HEK293 (cell line): ENCODE results near the gene MMP15.

Experiments
- CTCF ChIA-PET: fragments of 350-600 bp; formaldehyde crosslinking; extraction: SDS; loops from one replicate; lab custom pipeline; 2021; ENCODE audit warnings: antibody characterized with exemption; lab: Yijun Ruan, JAX
- POLR2A ChIA-PET: fragments of 300-600 bp; formaldehyde crosslinking; extraction: SDS; loops from one replicate; lab custom pipeline; 2020; ENCODE audit warnings: antibody characterized with exemption, inconsistent platforms; lab: Yijun Ruan, JAX
- H3K27ac ChIP-seq: fragments of 200-500 bp; sonication (Bioruptor generic); 2 replicates; pipeline ENCODE4 v1.5.1; 2014; ENCODE audit warnings: low read depth, low read length, control low read depth, inconsistent platforms; ENCODE audit errors: extremely low read depth
- H3K36me3 ChIP-seq, 2 experiments: fragments of 200-500 bp in 1 of 2; sonication (Bioruptor generic) in 1 of 2; 1 replicate in 1 of 2; 2 replicates in 1 of 2; pipeline ENCODE4 v1.5.1; 2014 to 2017; ENCODE audit warnings: inconsistent platforms in 2 of 2, low read length in 2 of 2; ENCODE audit not compliant: control insufficient read depth in 2 of 2, insufficient read depth in 1 of 2
- H3K4me1 ChIP-seq: fragments of 200-500 bp; sonication (Bioruptor generic); 2 replicates; pipeline ENCODE4 v1.5.1; 2014; ENCODE audit warnings: mild to moderate bottlenecking, low read length, inconsistent platforms; ENCODE audit not compliant: control insufficient read depth, insufficient read depth
- H3K4me3 ChIP-seq: 2 replicates; pipeline ENCODE4 v1.5.1; 2011; ENCODE audit warnings: low read depth, mild to moderate bottlenecking, control low read depth, low read length, moderate library complexity
- H3K9me3 ChIP-seq: fragments of 200-500 bp; sonication (Bioruptor generic); 2 replicates; pipeline ENCODE4 v1.5.1; 2014; ENCODE audit warnings: low read depth, low read length, inconsistent platforms; ENCODE audit not compliant: control insufficient read depth, insufficient read depth
- CTCF ChIP-seq: fragments of 450-650 bp; formaldehyde crosslinking; IDR thresholded peaks from 2 replicates; pipeline ENCODE4 v1.5.1; 2016; ENCODE audit warnings: missing biosample characterization, missing genetic modification characterization
- EGR2 ChIP-seq: fragments of 450-650 bp; formaldehyde crosslinking; IDR thresholded peaks from 2 replicates; pipeline ENCODE4 v1.5.1; 2016; ENCODE audit warnings: low read depth, missing biosample characterization, missing genetic modification characterization
- GLIS2 ChIP-seq: fragments of 450-650 bp; formaldehyde crosslinking; IDR thresholded peaks from 2 replicates; pipeline ENCODE4 v1.5.1; 2016; ENCODE audit warnings: missing biosample characterization, missing genetic modification characterization
- KLF1 ChIP-seq: fragments of 450-650 bp; formaldehyde crosslinking; IDR thresholded peaks from 2 replicates; pipeline ENCODE4 v1.5.1; 2016; ENCODE audit warnings: missing biosample characterization, missing genetic modification characterization
- MYNN ChIP-seq: fragments of 450-650 bp; formaldehyde crosslinking; IDR thresholded peaks from 2 replicates; pipeline ENCODE4 v1.5.1; 2016; ENCODE audit warnings: missing biosample characterization, missing genetic modification characterization, borderline replicate concordance
- ZBTB8A ChIP-seq: fragments of 450-650 bp; formaldehyde crosslinking; IDR thresholded peaks from 2 replicates; pipeline ENCODE4 v1.5.1; 2016; ENCODE audit warnings: missing biosample characterization, missing genetic modification characterization
- ZFHX2 ChIP-seq: fragments of 450-650 bp; formaldehyde crosslinking; conservative IDR thresholded peaks from 2 replicates; pipeline ENCODE4 v1.5.1; 2016; ENCODE audit warnings: missing biosample characterization, missing genetic modification characterization
- ZNF146 ChIP-seq: fragments of 450-650 bp; formaldehyde crosslinking; IDR thresholded peaks from 2 replicates; pipeline ENCODE4 v1.5.1; 2016; ENCODE audit warnings: missing biosample characterization, missing genetic modification characterization
- ZNF221 ChIP-seq: fragments of 450-650 bp; formaldehyde crosslinking; IDR thresholded peaks from 2 replicates; pipeline ENCODE4 v1.5.1; 2017; ENCODE audit warnings: missing biosample characterization, missing genetic modification characterization, borderline replicate concordance
- ZNF324 ChIP-seq: fragments of 450-650 bp; formaldehyde crosslinking; IDR thresholded peaks from 2 replicates; pipeline ENCODE4 v1.5.1; 2016; ENCODE audit warnings: missing biosample characterization, missing genetic modification characterization
- ZNF366 ChIP-seq: fragments of 450-650 bp; formaldehyde crosslinking; conservative IDR thresholded peaks from 2 replicates; pipeline ENCODE4 v1.5.1; 2016; ENCODE audit warnings: missing biosample characterization, missing genetic modification characterization
- ZNF394 ChIP-seq: fragments of 450-650 bp; formaldehyde crosslinking; IDR thresholded peaks from 2 replicates; pipeline ENCODE4 v1.5.1; 2016; ENCODE audit warnings: missing biosample characterization, missing genetic modification characterization, mild to moderate bottlenecking, moderate library complexity, borderline replicate concordance
- ZNF398 ChIP-seq: fragments of 450-650 bp; formaldehyde crosslinking; IDR thresholded peaks from 2 replicates; pipeline ENCODE4 v1.5.1; 2017; ENCODE audit warnings: missing biosample characterization, missing genetic modification characterization
- ZNF416 ChIP-seq: fragments of 450-650 bp; formaldehyde crosslinking; IDR thresholded peaks from 2 replicates; pipeline ENCODE4 v1.5.1; 2016; ENCODE audit warnings: missing biosample characterization, missing genetic modification characterization
- ZNF548 ChIP-seq: fragments of 450-650 bp; formaldehyde crosslinking; IDR thresholded peaks from 2 replicates; pipeline ENCODE4 v1.5.1; 2016; ENCODE audit warnings: missing biosample characterization, missing genetic modification characterization
- ZNF596 ChIP-seq: fragments of 450-650 bp; IDR thresholded peaks from 2 replicates; pipeline ENCODE4 v1.5.0; 2018; ENCODE audit warnings: missing biosample characterization, mild to moderate bottlenecking, missing genetic modification characterization, moderate library complexity
- ZNF621 ChIP-seq: fragments of 450-650 bp; formaldehyde crosslinking; IDR thresholded peaks from 2 replicates; pipeline ENCODE4 v1.5.1; 2017; ENCODE audit warnings: missing biosample characterization, missing genetic modification characterization
- ZNF777 ChIP-seq: fragments of 450-650 bp; formaldehyde crosslinking; IDR thresholded peaks from 2 replicates; pipeline ENCODE4 v1.5.1; 2017; ENCODE audit warnings: missing biosample characterization, missing genetic modification characterization, borderline replicate concordance
- TF ChIP-seq, protein P1 (sequence below): fragments of 450-650 bp; formaldehyde crosslinking; conservative IDR thresholded peaks from 2 replicates; pipeline ENCODE4 v1.5.1; 2016; ENCODE audit warnings: low read depth, missing biosample characterization, missing genetic modification characterization
- TF ChIP-seq, protein P2 (sequence below): fragments of 450-650 bp; formaldehyde crosslinking; IDR thresholded peaks from 2 replicates; pipeline ENCODE4 v1.5.1; 2016; ENCODE audit warnings: missing biosample characterization, missing genetic modification characterization
- TF ChIP-seq, protein P3 (sequence below): fragments of 450-650 bp; formaldehyde crosslinking; IDR thresholded peaks from 2 replicates; pipeline ENCODE4 v1.5.1; 2016; ENCODE audit warnings: missing biosample characterization, missing genetic modification characterization
- TF ChIP-seq, protein P4 (sequence below): fragments of 450-650 bp; formaldehyde crosslinking; optimal IDR thresholded peaks from 2 replicates; pipeline ENCODE3; 2016; ENCODE audit warnings: missing biosample characterization, mild to moderate bottlenecking, missing genetic modification characterization
- TF ChIP-seq, protein P5 (sequence below): fragments of 450-650 bp; formaldehyde crosslinking; IDR thresholded peaks from 2 replicates; pipeline ENCODE4 v1.5.1; 2017; ENCODE audit warnings: missing biosample characterization, missing genetic modification characterization

MMP15 gene

DNA sequence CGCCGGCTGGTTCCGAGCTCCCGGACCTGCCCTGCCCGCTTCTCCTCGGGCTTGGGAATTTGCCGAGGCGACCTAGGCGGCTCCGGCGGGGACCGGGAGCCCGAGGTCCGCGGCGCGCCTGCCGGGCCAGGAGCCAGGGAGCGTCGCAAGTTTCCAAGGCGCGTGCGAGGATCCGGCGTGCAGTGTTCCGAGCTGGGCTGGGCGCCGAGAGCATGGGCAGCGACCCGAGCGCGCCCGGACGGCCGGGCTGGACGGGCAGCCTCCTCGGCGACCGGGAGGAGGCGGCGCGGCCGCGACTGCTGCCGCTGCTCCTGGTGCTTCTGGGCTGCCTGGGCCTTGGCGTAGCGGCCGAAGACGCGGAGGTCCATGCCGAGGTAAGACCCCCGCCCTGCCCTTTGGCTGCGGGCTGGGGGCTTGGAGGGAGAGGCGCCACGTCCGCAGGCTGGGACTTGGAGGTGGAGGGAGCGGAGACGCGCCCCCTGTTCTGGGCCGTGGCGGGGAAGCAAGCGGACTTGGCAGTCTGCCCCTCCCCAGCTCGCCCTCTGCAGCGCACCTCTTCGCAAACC, 668 bp downstream of the MMP15 start (continued):
- TF ChIP-seq ZNF596 (tag by site-specific recombination) (no peak), ZNF221 (no peak), MYNN (tag by site-specific recombination) (no peak)
- TF ChIP-seq, protein P1, sequence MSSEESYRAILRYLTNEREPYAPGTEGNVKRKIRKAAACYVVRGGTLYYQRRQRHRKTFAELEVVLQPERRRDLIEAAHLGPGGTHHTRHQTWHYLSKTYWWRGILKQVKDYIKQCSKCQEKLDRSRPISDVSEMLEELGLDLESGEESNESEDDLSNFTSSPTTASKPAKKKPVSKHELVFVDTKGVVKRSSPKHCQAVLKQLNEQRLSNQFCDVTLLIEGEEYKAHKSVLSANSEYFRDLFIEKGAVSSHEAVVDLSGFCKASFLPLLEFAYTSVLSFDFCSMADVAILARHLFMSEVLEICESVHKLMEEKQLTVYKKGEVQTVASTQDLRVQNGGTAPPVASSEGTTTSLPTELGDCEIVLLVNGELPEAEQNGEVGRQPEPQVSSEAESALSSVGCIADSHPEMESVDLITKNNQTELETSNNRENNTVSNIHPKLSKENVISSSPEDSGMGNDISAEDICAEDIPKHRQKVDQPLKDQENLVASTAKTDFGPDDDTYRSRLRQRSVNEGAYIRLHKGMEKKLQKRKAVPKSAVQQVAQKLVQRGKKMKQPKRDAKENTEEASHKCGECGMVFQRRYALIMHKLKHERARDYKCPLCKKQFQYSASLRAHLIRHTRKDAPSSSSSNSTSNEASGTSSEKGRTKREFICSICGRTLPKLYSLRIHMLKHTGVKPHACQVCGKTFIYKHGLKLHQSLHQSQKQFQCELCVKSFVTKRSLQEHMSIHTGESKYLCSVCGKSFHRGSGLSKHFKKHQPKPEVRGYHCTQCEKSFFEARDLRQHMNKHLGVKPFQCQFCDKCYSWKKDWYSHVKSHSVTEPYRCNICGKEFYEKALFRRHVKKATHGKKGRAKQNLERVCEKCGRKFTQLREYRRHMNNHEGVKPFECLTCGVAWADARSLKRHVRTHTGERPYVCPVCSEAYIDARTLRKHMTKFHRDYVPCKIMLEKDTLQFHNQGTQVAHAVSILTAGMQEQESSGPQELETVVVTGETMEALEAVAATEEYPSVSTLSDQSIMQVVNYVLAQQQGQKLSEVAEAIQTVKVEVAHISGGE (tag by site-specific recombination), result peak; percentile 12; the same call in 1 of the 2 replicates

- CTCF ChIA-PET, result interaction anchor here (0.7 to 1.6 kb wide), 6 partner anchors 51 to 103 kb away, joined by 3 to 5 read pairs (median 4); partner anchors contain the start of gene CFAP20
- POLR2A ChIA-PET, result interaction anchor here (1.5 to 7.9 kb wide), 3 partner anchors 26 to 103 kb away, joined by 4 to 51 read pairs (median 10); partner anchors contain the start of genes CFAP20 and USB1
- TF ChIP-seq ZNF398 (peak; percentile 42), ZNF621 (tag by site-specific recombination) (no peak), GLIS2 (tag by site-specific recombination) (peak; percentile 63; the same call in 1 of the 2 replicates), ZNF596 (tag by site-specific recombination) (no peak), ZNF416 (tag by site-specific recombination) (no peak), ZNF146 (tag by site-specific recombination) (no peak), ZNF324 (tag by site-specific recombination) (no peak), ZNF366 (tag by site-specific recombination) (0 out of 2 replicates have a peak, but pooled peaks have one; percentile 10), ZNF777 (tag by site-specific recombination) (0 out of 2 replicates have a peak, but pooled peaks have one; percentile 15), ZFHX2 (tag by site-specific recombination) (peak; percentile 44), ZBTB8A (peak; percentile 85; the same call in 1 of the 2 replicates), KLF1 (peak; percentile 78), ZNF548 (no peak), EGR2 (tag by site-specific recombination) (peak; percentile 46), CTCF (peak; percentile 75; the same call in 1 of the 2 replicates), ZNF394 (tag by site-specific recombination) (peak; percentile 32; the same call in 1 of the 2 replicates)
- TF ChIP-seq, protein P2, sequence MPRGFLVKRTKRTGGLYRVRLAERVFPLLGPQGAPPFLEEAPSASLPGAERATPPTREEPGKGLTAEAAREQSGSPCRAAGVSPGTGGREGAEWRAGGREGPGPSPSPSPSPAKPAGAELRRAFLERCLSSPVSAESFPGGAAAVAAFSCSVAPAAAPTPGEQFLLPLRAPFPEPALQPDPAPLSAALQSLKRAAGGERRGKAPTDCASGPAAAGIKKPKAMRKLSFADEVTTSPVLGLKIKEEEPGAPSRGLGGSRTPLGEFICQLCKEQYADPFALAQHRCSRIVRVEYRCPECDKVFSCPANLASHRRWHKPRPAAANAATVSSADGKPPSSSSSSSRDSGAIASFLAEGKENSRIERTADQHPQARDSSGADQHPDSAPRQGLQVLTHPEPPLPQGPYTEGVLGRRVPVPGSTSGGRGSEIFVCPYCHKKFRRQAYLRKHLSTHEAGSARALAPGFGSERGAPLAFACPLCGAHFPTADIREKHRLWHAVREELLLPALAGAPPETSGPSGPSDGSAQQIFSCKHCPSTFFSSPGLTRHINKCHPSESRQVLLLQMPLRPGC (tag by site-specific recombination), result no peak
- TF ChIP-seq, protein P3, sequence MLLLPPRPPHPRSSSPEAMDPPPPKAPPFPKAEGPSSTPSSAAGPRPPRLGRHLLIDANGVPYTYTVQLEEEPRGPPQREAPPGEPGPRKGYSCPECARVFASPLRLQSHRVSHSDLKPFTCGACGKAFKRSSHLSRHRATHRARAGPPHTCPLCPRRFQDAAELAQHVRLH (tag by site-specific recombination), result no peak
- TF ChIP-seq, protein P4, sequence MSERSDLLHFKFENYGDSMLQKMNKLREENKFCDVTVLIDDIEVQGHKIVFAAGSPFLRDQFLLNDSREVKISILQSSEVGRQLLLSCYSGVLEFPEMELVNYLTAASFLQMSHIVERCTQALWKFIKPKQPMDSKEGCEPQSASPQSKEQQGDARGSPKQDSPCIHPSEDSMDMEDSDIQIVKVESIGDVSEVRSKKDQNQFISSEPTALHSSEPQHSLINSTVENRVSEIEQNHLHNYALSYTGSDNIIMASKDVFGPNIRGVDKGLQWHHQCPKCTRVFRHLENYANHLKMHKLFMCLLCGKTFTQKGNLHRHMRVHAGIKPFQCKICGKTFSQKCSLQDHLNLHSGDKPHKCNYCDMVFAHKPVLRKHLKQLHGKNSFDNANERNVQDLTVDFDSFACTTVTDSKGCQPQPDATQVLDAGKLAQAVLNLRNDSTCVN, result peak; percentile 58
- TF ChIP-seq, protein P5, sequence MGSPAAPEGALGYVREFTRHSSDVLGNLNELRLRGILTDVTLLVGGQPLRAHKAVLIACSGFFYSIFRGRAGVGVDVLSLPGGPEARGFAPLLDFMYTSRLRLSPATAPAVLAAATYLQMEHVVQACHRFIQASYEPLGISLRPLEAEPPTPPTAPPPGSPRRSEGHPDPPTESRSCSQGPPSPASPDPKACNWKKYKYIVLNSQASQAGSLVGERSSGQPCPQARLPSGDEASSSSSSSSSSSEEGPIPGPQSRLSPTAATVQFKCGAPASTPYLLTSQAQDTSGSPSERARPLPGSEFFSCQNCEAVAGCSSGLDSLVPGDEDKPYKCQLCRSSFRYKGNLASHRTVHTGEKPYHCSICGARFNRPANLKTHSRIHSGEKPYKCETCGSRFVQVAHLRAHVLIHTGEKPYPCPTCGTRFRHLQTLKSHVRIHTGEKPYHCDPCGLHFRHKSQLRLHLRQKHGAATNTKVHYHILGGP (tag by site-specific recombination), result peak; percentile 94
These were observed 1.2 kb downstream of the MMP15 start for GRCh38 chr16:58026705-58027160.

More at GRCh38 chr16:58026705-58027160, 1.2 kb downstream of the MMP15 start:
- Histone ChIP-seq H3K27ac (peak overlapping the region; percentile 68; the same call in 1 of the 2 replicates), H3K36me3 (peaks cover 0 to under 1% of the 10 kb centered on the region in 2 experiments; a peak in 1 of 3 replicates), H3K4me1 (peaks cover 16% of the 10 kb centered on the region), H3K4me3 (peak overlapping the region; percentile 63), H3K9me3 (no peaks in the 10 kb centered on the region)
